PC-9 (cell line): Measurements from ENCODE around the gene PRKD1. TPM values are rescaled to one million over a fixed set of nuclear protein-coding genes. Genes with fewer than 3 reads are reported as not detected.

Experiments used
- BruUV-seq: library from RNA; stranded (reverse); fragments of 400-500 nt; replicated peaks from 2 replicates; lab custom pipeline; 2021; lab: Mats Ljungman, UMichigan
- CTCF ChIA-PET: fragments of 300-600 bp; sonication (Branson Sonifier 250); formaldehyde crosslinking; loops from one replicate; lab custom pipeline; 2022; ENCODE audit warnings: antibody characterized with exemption; lab: Charles Lee
- POLR2A ChIA-PET: fragments of 300-600 bp; sonication (Branson Sonifier 250); formaldehyde crosslinking; loops from one replicate; lab custom pipeline; 2022; ENCODE audit warnings: antibody characterized with exemption; ENCODE audit not compliant: unreplicated experiment; lab: Charles Lee
- DNase-seq, 2 experiments: peaks; one replicate each; pipeline versions ENCODE4 v3.0.0 to v3.0.0-alpha.2; 2015 to 2022; ENCODE audit warnings: mixed read lengths in 1 of 2
- H2AFZ ChIP-seq: fragments of 200-600 bp; sonication (generic); 2 replicates; pipeline ENCODE4 v1.8.1; 2017; ENCODE audit warnings: antibody characterized with exemption
- H3F3A ChIP-seq: fragments of 200-600 bp; sonication (generic); 2 replicates; pipeline ENCODE4 v1.8.1; 2017; ENCODE audit warnings: antibody characterized with exemption, mild to moderate bottlenecking, low read depth; ENCODE audit not compliant: insufficient read depth
- H3K27ac ChIP-seq: fragments of 200-600 bp; sonication (generic); 2 replicates; pipeline ENCODE4 v1.6.1; 2016; ENCODE audit warnings: mixed run types
- H3K27me3 ChIP-seq: fragments of 200-600 bp; sonication (generic); 2 replicates; pipeline ENCODE4 v1.6.1; 2016; ENCODE audit warnings: low read depth, mixed run types; ENCODE audit not compliant: insufficient read depth
- H3K36me3 ChIP-seq: fragments of 200-600 bp; sonication (generic); 2 replicates; pipeline ENCODE4 v1.6.1; 2016; ENCODE audit warnings: low read depth, mixed run types
- H3K4me1 ChIP-seq: fragments of 200-600 bp; sonication (generic); replicated peaks from 2 replicates; pipeline ENCODE4 v1.6.1; 2016; ENCODE audit warnings: mixed run types; ENCODE audit not compliant: insufficient read depth
- H3K4me2 ChIP-seq: fragments of 200-600 bp; sonication (generic); 2 replicates; pipeline ENCODE4 v1.6.1; 2017; ENCODE audit warnings: mixed run types
- H3K4me3 ChIP-seq: fragments of 200-600 bp; sonication (generic); 2 replicates; pipeline ENCODE4 v1.6.1; 2016; ENCODE audit warnings: mixed run types
- H3K79me2 ChIP-seq: fragments of 200-600 bp; sonication (generic); 2 replicates; pipeline ENCODE4 v1.6.1; 2017; ENCODE audit warnings: low read depth, mixed run types
- H3K9me2 ChIP-seq: fragments of 200-600 bp; sonication (generic); 2 replicates; pipeline ENCODE4 v1.8.1; 2017; ENCODE audit warnings: mild to moderate bottlenecking; ENCODE audit not compliant: insufficient read depth
- H3K9me3 ChIP-seq: fragments of 200-600 bp; sonication (generic); 2 replicates; pipeline ENCODE4 v1.8.1; 2016; ENCODE audit warnings: low read depth; ENCODE audit not compliant: insufficient read depth
- H4K20me1 ChIP-seq: fragments of 200-600 bp; sonication (generic); 2 replicates; pipeline ENCODE4 v1.8.1; 2017; ENCODE audit not compliant: insufficient read depth
- CTCF ChIP-seq: fragments of 200-600 bp; sonication (generic); conservative IDR thresholded peaks from 2 replicates; pipeline ENCODE4 v1.6.1; 2017; ENCODE audit warnings: mixed run types, antibody characterized with exemption, mild to moderate bottlenecking, moderate library complexity
- EZH2 ChIP-seq: fragments of 200-600 bp; sonication (generic); IDR thresholded peaks from 2 replicates; pipeline ENCODE4 v1.8.0; 2017; ENCODE audit warnings: antibody characterized with exemption, low read depth
- intact Hi-C: fragments of 100-400 bp; cut with micrococcal nuclease; formaldehyde crosslinking; loops from one replicate; pipeline ENCODE4 v1.10.0; 2022; ENCODE audit not compliant: unreplicated experiment
- total RNA-seq: library from RNA; stranded (reverse); gene quantifications from 2 replicates; pipeline ENCODE4 v1.2.3, GENCODE V29; 2021

Gene PRKD1
- total RNA-seq, 1 experiment from 2014 or later, result 0.98 TPM

GRCh38 chr14:29757711-29758233 is 169.9 kb downstream of the PRKD1 start:
- Histone ChIP-seq H3K4me1 (no peaks in the 10 kb centered on the region), H3F3A (no peaks in the 10 kb centered on the region), H3K79me2 (no peaks in the 10 kb centered on the region), H3K36me3 (no peaks in the 10 kb centered on the region), H3K9me3 (no peaks in the 10 kb centered on the region), H3K27ac (no peak overlapping the region), H3K4me3 (no peak overlapping the region), H3K27me3 (no peaks in the 10 kb centered on the region), H3K4me2 (no peak overlapping the region), H2AFZ (no peak overlapping the region), H4K20me1 (no peaks in the 10 kb centered on the region), H3K9me2 (no peaks in the 10 kb centered on the region)
- ChIA-PET CTCF (interaction anchor here (0.6 kb wide), 1 partner anchor 704 kb away, joined by 6 read pairs; no protein-coding TSS in a partner anchor), POLR2A (no interaction called here)
- no peak for DNase-seq
- TF ChIP-seq CTCF (no peak), EZH2 (no peak)
- intact Hi-C loops, result no loop called here
- BruUV-seq, result no TSS peak

GRCh38 chr14:29757188-29757680 is 170.4 kb downstream of the PRKD1 start:
- H2AFZ ChIP-seq, result no peak overlapping the region
- H4K20me1 ChIP-seq, result no peaks in the 10 kb centered on the region
- no peak for TF ChIP-seq EZH2
- no peak for TF ChIP-seq CTCF
- no peak overlapping the region for H3K4me2 ChIP-seq
- no peak overlapping the region for H3K4me3 ChIP-seq
- H3F3A ChIP-seq, result no peaks in the 10 kb centered on the region
- H3K27me3 ChIP-seq, result no peaks in the 10 kb centered on the region
- CTCF ChIA-PET, result no interaction called here
- H3K4me1 ChIP-seq, result no peaks in the 10 kb centered on the region
- H3K27ac ChIP-seq, result no peak overlapping the region
- intact Hi-C loops, result no loop called here
- no TSS peak for BruUV-seq
- no peaks in the 10 kb centered on the region for H3K36me3 ChIP-seq
- no peaks in the 10 kb centered on the region for H3K9me3 ChIP-seq
- no peak for DNase-seq
- H3K9me2 ChIP-seq, result no peaks in the 10 kb centered on the region
- POLR2A ChIA-PET, result no interaction called here
- no peaks in the 10 kb centered on the region for H3K79me2 ChIP-seq

GRCh38 chr14:29756019-29756385 is 171.6 kb downstream of the PRKD1 start:
- H3K4me3 ChIP-seq, result no peak overlapping the region
- intact Hi-C loops, result no loop called here
- POLR2A ChIA-PET, result no interaction called here
- H3K4me2 ChIP-seq, result no peak overlapping the region
- no peaks in the 10 kb centered on the region for H3K36me3 ChIP-seq
- H3F3A ChIP-seq, result no peaks in the 10 kb centered on the region
- no peaks in the 10 kb centered on the region for H3K27me3 ChIP-seq
- no peaks in the 10 kb centered on the region for H3K9me2 ChIP-seq
- H3K27ac ChIP-seq, result no peak overlapping the region
- TF ChIP-seq EZH2, result no peak
- no peak for TF ChIP-seq CTCF
- no peaks in the 10 kb centered on the region for H4K20me1 ChIP-seq
- BruUV-seq, result no TSS peak
- H3K4me1 ChIP-seq, result no peaks in the 10 kb centered on the region
- H3K9me3 ChIP-seq, result no peaks in the 10 kb centered on the region
- CTCF ChIA-PET, result no interaction called here
- no peak overlapping the region for H2AFZ ChIP-seq
- DNase-seq, result no peak
- no peaks in the 10 kb centered on the region for H3K79me2 ChIP-seq
